ENCODE measurements around the gene MAP4.

- TF ChIP-seq CTCF (IDR thresholded peaks at IDR 0.05), result no peak
- TF ChIP-seq POLR2A (IDR thresholded peaks at IDR 0.05), result no peak
These were observed at the start of gene MAP4 for GRCh38 chr3:48016301-48016973.

Data from Peyer's patch (tissue), 4 donors.